ENCODE results near the gene AKAP12.
"Not testable (repeated sequence)": the region's sequence is repeated elsewhere in the genome, so short reads cannot be mapped to it uniquely, and the experiment has no call there.

AKAP12 gene

DNA sequence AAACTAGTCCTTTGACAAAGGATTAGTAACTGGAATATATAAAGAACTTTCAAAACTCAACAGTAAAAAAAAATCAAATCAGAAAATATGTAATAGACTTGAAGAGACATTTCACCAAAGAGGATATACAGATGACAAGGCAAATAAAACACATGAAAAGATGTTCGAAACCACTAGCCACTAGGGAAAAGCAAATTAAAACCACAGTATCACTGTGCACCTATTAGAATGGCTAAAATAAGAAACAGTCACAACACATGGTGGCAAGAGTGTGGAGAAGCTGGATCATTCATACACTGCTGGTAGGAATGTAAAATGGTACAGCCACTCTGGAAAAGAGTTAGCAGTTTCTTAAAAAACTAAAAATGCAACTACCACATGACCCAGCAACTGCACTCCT, 136.7 kb downstream of the AKAP12 start:
- in situ Hi-C loops (cut with MboI; ENCODE audit: low sequenced_read_pairs): no loop called here

DNA sequence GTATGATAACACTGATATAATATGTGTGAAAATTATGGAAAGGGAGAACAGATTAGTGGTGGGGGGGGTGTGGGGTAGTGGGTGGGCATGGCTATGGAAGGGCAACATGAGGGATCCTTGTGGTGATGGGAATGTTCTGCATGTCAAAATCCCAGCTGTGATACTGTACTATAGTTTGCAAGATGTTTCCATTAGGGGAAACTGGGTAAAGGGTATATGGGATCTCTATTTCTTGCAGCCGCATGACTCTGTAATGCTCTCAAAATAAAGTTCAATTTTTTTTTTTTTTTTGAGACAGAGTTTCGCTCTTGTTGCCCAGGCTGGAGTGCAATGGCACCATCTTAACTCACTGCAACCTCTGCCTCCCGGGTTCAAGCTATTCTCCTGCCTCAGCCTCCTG, 137.3 kb downstream of the AKAP12 start:
- in situ Hi-C loops (cut with MboI; ENCODE audit: low sequenced_read_pairs): no loop called here

DNA sequence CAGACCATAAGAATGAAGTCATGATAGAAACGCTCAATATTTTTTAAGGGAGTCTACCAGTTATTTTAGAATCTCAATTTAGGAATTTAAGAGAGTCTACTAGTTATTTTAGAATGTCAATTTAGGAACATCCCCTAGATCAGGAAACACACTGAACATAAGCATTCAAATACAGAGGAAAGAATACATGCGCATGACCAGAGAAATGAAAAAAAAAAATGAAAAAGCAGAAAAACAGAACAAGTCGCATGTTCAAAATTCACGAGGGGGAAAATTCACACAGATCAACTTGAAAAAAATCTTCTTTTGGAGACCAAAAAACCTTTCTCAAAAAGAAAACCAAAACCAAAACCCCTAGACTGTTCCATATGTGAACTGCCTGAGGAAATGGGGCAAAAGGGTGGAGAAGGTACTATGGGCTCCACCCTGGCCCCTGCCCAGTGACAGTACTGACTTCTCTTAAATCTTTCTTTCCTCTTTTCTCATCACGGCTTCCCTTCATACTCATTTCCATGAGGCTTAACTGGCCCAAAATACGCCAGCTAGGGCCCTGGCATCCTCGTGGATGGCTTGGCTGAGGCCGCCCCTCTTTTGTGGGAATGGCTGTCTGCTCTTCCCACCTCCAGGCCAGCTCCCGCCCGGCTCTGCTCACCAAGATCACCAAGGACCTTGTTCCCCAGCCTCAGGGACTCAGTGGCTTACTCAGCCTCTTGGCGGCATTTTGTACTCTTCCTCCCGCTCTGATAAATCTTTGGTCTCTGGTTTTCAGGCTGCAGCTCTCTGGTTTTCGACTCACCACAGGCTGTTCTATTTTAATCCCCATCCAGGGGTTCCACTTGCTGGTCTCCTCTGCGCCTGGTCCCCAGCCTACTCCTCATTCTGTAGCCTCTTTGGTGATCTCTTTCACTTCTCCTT, 140.4 kb downstream of the AKAP12 start:
- in situ Hi-C loops (cut with MboI; ENCODE audit: low sequenced_read_pairs): no loop called here

DNA sequence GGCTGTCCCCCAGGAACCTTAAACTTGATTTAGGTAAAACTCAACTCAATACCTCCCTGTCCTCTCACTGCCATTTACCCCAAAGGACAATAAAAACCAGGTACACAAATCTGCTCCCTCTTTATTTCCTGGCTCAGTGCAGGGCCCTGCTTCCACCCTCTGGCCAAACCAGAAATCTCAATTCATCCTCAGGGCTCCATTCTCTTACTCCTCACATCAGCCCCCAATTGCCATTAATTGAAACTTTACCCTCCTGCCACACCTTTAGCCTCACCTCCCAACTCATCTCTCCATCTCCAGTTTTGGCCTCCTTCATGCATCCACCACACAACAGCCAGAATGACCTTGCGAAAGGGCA, 141.1 kb downstream of the AKAP12 start:
- in situ Hi-C loops (cut with MboI; ENCODE audit: low sequenced_read_pairs): no loop called here

DNA sequence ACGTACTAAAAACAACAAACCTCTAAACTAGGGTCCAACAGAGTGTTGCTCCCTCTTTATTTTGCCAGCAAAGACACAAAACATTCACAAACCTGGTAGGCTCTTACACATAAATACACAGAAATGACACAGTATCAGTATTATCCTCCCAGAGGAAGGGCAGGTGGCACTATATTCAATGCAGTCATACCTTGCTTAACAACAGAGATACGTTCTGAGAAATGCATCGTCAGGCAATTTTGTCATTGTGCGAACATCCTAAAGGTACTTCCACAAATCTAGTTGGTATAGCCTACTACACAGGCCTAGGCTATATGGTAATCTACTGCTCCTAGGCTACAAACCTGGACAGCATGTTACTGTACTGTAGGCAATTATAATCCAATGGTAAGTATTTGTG, 142.0 kb downstream of the AKAP12 start:
- in situ Hi-C loops (cut with MboI; ENCODE audit: low sequenced_read_pairs): no loop called here

DNA sequence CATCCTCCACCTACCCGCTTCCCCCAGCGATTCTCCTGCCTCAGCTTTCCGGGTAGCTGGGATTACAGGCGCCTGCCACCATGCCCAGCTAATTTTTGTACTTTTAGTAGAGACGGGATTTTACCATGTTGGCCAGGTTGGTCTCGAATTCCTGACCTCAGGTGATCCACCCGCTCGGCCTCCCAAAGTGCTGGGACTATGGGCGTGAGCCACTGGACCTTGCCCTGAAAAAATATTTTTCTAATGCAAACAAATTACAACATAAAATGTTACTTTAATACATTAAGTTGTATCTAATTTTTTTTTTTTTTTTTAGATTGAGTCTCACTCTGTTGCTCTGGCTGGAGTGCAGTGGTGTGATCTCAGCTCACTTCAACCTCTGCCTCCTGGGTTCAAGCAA, 142.9 kb downstream of the AKAP12 start:
- in situ Hi-C loops (cut with MboI; ENCODE audit: low sequenced_read_pairs): not testable (repeated sequence)

DNA sequence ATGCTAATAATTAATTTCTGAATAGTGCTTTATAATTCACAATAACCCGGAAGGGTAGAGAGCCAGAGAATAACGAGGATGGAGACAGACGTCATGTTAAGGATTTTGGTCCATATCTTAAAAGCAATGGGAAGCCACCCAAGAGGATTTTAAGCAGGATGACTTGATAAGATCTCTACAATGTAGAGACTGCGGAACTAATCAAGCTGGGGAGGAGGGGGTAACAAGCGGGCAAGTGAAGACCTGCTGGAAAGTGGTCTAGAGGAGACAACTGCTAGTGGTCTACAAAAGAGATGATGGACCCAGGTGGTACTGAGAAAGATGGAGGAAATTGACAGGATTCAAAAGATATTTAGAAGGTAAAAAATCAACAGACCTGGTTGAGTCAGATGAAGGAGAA, 144.4 kb downstream of the AKAP12 start:
- in situ Hi-C loops (cut with MboI; ENCODE audit: low sequenced_read_pairs): no loop called here

DNA sequence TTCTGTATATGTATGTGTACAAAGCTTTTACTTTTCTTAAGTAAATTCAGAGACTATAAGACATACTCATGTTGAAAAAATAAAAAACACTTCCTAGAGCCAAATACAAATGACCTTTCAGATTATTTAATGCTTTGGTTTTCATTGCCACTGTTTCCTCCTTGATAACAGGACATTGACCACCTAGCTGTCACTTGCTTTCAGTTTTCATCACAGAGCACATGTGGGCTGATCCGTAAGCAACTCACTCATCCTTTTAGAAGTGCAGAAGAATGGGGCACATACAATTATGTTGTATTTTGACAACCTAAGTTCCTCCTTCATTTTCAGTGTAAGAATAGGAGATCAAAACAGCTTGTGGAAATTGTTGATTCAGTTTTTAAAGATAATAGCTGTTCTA, 145.4 kb downstream of the AKAP12 start:
- in situ Hi-C loops (cut with MboI; ENCODE audit: low sequenced_read_pairs): no loop called here

DNA sequence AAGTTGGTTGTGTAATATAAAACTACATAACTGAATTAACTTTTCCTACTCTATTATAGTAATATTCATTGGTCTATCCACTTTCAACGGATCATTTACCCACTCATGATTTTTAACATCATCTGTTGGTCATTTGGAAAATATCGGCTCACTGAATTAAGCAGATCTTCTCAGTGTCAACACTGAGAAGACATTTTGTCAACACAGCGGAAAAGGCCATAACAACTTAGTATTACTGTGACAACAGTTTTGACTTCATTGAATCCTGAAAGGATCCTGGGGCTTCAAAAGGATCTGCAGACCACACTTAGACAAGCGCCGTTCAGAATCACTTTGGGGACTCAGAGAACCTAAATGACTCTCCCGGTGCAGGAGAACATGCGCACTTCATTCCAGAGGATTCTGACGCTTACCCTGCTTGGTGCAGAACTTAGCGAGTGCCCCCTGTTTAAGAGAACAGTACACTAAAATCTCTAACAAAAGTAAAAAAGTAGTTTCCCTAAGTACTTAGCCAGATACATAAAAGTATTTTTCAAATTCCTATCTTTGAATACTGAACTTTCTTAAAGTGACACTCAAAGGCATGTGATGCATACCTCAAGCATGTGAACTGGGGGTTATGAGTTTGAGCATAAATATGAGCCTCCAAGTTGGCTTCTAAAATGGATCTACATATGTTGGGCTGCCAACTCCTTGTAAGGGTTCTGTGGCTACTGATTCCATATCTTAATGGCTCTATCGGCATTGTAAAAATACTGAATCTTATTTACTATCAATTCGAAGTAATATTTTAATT, 147.6 kb downstream of the AKAP12 start:
- in situ Hi-C loops (cut with MboI; ENCODE audit: low sequenced_read_pairs): no loop called here

DNA sequence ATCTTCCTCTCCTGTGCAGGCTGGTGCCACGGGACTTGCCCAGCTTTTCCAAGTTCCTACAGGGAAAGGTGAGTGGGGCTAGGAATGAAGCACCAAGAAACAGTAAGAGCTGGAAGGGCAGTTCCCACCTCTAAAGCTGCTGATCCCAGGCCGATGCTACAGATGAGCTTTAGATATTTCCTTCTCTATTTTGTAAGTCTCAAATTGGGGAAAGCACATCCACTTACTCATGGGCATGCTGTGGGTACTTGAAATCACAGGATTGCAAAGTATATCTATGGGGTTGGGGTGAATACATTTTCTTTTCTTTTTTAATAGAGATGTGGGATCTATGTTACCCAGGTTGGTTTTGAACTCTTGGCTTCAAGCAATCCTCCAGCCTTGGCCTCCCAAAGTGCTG, 148.5 kb downstream of the AKAP12 start:
- in situ Hi-C loops (cut with MboI; ENCODE audit: low sequenced_read_pairs): no loop called here

DNA sequence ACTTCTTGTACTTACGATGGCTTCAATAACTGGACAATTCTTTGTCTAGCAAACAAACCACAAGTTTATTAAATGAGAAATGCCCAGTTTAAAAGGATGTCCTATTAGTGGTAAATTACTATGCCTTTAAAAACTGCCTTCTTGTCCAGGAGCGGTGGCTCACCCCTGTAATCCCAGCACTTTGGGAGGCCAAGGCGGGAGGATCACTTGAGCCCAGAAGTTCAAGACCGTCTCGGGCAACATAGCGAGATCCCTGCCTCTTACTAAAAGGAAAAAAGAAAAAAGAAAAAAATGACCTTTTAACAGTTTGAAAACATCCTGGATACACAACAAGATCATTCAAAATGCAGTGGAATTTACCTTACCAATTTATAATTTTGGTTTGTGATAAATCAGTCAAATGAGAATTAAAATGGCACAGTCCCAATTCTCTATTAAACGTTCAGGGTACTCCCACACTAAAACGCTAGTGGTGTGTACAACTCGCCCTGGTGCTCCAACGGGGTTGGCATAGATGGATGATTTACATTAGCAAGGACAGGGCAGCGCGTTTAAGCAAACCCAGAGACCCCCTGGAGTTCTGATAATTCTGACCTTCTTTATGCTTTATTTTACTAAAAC, 149.3 kb downstream of the AKAP12 start:
- in situ Hi-C loops (cut with MboI; ENCODE audit: low sequenced_read_pairs): no loop called here

DNA sequence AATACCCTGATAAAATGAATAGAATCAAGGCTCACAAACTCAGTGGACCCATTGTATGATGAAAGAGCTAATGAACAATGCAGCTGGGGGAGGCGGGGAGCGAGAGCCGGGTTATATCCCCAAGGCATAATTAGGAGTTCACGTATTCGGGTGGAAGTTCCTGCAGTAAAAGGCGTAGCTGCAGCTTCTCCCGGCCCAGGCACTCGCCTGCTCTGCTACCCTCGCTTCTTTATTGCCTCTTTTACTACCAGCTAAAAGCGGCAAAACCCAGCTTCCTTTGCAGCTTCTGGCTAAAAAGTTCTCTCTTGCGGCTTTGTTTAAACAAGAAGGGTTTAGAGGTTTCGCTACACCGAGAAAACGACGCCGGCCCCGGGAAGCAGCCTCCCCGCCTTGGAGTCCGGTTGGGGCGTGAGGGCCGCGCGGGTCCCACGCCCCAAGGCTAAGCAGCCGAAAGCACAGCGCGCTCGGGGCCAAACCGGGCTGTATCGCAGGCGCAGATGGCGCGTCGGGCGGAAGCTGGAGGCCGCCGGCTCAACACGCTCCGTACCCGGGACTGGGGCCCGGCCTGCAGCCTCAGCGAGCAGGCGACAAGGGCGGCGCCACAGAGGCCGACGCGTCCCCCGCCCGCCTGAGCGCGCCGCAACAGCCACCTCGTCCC, 150.0 kb downstream of the AKAP12 start:
- in situ Hi-C loops (cut with MboI; ENCODE audit: low sequenced_read_pairs): no loop called here

DNA sequence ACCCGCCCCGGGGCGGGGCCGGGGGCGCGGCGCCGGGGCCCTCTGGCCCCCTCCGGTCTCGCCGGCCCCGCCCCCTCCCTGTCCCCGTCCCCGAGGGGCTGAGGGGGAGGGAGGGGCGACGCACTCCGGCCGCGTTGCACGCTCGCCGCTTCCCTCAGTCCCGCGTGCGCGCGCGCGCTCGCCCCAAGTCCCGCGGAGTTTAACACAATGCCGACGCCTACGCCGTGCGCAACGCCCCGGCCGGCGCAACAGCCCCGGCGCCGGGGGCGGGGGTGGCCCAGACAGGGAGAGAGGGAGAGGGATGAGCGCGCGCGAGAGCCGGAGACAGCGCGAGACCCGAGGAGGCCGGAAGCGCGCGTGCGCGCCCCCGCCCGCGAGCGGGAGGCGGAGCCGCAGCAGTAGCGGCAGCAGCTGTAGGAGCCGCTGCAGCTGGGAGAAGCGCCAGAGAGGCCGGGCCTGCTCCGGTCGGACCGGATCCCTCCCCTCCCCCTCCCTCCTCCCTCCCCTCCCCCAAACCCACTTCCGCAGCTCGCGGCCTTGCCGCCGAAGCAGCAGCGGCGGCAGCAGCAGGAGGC, 150.6 kb downstream of the AKAP12 start:
- in situ Hi-C loops (cut with MboI; ENCODE audit: low sequenced_read_pairs): no loop called here

DNA sequence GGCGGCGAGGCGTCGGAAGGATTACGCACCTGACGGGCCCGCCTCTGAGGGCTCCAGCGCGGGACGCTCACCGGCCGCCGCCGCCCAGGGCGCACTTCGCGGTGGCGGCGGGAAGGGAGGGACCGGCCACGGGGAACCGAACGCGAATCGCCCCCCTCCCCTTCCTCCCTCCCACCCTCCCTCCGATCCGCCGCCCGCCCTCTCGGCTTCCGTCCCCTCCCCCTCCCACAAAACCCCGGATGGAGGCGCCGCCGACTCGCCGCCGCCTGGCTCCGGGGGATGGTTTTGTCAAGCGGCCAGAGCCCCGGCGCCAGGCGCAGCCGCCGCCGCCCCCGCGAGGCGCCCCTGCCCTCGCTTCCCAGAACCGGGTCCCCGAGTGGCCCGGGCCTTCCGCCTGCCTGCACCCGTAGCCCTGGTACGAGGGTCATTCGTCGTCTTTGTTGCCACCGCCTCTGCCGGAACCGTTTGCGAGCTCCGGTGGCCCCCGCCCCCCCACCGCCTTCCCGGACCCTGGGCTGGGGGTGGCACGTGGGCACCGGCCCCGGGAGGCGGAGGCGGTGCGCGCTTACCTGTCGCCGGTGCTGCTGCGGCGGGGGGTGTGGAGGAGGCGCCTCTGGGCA, 151.2 kb downstream of the AKAP12 start:
- in situ Hi-C loops (cut with MboI; ENCODE audit: low sequenced_read_pairs): no loop called here

DNA sequence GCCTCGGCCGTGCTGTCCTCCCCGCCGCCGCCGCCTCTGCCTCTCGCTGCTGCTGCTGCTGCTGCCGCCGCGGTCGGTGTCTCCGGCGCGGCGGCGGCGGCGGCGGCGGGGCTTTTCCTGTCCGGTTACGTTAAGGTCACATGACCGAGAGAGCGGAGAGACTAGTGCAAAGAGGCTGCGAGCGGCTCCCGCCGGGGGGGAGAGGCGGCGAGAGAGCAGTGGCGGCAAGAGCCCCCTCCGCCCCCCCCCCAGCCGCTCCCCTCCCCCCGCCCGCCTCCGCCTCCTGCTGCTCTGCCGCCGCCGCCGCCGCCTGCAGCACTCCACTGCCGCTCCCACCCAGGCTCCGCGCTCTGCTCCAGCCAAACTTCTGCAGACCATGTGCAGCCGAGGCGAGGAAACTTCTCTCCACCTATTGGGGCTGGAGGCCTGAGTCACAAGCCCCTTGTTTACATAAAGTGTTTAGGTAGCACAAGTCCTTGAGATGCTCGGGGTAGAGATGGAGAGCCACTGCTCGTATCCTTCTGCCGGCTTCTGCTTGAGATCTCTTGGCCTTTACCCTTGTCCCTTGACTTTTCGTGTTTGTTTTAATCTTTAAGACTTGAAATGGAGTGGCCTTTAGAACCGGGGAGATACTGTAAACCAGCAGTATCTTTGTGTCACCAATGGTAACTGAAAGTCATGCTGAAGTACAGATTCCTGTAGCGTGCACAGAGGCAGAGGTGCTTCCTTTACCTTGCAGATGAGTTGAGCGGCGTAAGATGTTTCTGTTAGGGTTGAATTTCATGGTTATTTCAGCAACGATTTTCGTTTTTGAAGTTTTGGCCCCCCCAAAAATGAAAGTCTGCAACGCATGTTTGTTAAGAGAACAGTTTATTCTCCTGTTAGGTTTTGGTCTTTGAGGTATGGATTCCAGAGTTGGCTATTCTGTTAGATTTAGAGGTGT, 152.0 kb downstream of the AKAP12 start, which contains the start of gene ZBTB2:
Gene ZBTB2, minus strand, starts transcription at position 89 of the 943 bp plus-strand sequence. CDS start 17,922 bp downstream, outside the sequence.
- in situ Hi-C loops (cut with MboI; ENCODE audit: low sequenced_read_pairs): no loop called here

DNA sequence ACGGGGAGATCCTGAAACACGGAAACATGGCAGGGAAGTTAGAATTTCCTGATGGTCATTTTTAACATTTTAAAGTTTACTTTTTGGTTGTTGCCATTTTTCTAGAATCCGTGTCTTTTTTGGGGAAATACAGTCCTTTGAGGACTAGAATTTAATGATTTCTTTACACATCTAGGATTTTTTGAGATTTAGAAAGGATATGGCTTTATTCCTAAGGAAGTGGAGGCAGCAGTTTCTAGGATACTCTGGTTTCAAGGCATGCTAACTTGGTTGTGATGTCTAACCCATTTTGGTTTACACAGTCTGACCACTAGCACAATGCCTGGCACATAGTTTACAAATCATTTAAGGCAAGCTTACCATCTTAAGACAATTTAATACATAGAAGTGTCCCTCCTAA, 152.7 kb downstream of the AKAP12 start:
- in situ Hi-C loops (cut with MboI; ENCODE audit: low sequenced_read_pairs): no loop called here

DNA sequence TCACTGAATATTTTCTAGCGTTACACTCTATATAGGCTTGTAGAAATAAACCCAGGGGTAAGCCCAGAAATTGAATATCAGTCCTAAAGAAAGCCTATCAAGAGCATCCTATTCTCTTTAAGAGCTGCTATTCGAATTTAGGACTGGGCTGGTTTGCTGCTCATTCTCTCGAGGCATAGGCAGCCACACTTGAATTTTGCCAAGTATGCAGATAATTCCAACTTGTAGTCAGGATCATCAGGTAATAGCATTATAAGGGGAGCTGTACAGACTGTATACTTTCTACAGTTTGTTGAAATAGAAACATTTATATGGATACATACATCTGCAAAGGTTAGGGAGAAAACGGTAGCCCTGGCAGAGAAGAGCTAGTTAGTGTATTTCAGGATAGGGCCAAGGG, 153.6 kb downstream of the AKAP12 start:
- in situ Hi-C loops (cut with MboI; ENCODE audit: low sequenced_read_pairs): no loop called here

DNA sequence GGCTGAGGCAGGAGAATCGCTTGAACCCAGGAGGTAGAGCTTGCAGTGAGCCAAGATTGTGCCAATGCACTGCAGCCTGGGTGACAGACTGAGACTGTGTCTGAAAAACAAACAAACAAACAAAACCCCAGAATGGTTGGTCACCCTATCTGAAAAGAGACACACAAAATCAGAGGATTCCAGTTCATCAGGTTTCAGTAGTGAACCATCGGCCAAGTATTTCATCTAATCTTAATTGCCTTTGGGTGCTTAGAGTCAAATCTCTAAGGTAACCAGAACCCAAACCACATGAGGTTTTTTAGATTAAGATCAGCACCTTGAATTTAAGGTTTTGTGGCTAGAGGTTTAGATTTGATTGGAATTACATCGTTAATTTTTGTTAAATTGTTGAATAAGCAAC, 159.9 kb downstream of the AKAP12 start:
- in situ Hi-C loops (cut with MboI; ENCODE audit: low sequenced_read_pairs): no loop called here

DNA sequence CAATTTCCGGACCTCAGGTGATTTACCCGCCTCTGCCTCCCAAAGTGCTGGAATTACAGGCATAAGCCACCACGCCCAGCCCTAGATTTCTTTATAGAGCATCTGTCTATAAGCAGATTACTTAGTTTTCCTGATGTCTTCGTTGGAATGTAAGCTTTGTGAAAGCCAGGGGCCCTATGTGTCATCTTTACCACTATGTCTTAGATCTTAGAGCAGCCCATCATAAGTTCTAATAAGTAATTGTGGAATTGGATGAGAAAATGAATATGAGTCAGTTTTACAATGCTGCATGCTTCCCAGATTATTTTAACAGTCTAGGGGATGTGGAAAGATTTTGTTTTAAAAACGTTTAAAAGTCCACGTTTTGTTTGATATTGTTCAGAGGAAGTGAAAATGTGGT, 160.7 kb downstream of the AKAP12 start:
- in situ Hi-C loops (cut with MboI; ENCODE audit: low sequenced_read_pairs): no loop called here
